Measurements from ENCODE around the gene MYL12A.
"Not testable (repeated sequence)": the region's sequence is repeated elsewhere in the genome, so short reads cannot be mapped to it uniquely, and the experiment has no call there.

The MYL12A gene

DNA sequence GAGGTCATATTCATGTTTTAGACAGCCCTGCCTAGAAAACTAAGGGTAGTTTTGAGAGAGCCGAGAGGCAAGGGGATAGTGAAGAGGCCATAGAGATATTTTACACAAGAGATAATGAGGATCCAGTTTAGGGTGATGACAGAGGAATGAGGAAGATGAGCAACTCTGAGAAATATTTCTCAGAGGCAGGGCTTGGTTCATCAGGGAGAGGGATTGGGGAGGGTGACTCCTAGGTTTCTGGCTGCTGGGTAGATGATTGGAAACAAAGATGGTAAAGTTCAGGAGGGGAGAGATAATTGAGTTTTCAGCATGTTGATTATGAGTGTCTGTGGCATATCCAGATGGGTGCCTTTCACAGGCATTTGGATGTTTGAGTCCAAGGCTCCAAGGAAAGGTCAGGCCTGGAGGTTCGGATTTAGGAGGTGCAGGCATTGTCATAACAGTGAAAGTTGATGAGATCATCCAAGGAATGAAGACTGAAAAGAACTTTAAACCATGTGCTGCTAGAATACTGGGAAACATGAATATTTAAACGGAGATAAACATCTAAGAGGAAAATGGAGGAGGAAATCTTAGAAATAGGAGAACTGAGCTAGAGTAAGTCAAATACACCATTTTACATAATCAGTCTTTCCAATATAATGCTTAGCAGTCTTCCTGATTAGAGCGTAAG, 21.8 kb downstream of the MYL12A start:
- peak; percentile 69 for DNase-seq (ENCODE audit: low read depth)
- no peak overlapping the region for H3K4me3 ChIP-seq (ENCODE audit: low read length)
- TF ChIP-seq, protein P1, sequence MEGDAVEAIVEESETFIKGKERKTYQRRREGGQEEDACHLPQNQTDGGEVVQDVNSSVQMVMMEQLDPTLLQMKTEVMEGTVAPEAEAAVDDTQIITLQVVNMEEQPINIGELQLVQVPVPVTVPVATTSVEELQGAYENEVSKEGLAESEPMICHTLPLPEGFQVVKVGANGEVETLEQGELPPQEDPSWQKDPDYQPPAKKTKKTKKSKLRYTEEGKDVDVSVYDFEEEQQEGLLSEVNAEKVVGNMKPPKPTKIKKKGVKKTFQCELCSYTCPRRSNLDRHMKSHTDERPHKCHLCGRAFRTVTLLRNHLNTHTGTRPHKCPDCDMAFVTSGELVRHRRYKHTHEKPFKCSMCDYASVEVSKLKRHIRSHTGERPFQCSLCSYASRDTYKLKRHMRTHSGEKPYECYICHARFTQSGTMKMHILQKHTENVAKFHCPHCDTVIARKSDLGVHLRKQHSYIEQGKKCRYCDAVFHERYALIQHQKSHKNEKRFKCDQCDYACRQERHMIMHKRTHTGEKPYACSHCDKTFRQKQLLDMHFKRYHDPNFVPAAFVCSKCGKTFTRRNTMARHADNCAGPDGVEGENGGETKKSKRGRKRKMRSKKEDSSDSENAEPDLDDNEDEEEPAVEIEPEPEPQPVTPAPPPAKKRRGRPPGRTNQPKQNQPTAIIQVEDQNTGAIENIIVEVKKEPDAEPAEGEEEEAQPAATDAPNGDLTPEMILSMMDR (IDR thresholded peaks at IDR 0.05; ENCODE audit: insufficient read depth, low read depth, low read length, missing control alignments), result no peak

DNA sequence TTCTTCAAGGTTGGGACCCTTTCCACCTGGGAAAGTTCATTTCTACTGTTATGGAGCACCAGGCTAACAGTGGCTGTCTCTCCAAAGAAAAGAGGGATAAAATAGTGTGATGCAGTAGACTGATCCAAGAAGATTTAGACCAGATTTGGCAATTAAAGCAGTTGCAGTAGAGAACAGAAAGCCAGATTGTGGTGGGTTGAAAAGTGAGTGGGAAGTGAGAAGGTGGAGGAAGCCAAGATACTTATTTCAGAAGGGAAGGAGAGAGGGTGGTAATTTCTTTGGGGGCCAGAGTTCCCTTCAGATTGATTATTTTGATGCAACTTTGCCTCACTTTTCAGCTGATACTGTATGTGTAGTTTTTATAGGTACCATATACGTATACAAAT, 22.3 kb downstream of the MYL12A start:
- no peak overlapping the region for H3K4me3 ChIP-seq (ENCODE audit: low read length)
- DNase-seq (ENCODE audit: low read depth), result no peak
- TF ChIP-seq, protein P1 (IDR thresholded peaks at IDR 0.05; ENCODE audit: insufficient read depth, low read depth, low read length, missing control alignments), result no peak

DNA sequence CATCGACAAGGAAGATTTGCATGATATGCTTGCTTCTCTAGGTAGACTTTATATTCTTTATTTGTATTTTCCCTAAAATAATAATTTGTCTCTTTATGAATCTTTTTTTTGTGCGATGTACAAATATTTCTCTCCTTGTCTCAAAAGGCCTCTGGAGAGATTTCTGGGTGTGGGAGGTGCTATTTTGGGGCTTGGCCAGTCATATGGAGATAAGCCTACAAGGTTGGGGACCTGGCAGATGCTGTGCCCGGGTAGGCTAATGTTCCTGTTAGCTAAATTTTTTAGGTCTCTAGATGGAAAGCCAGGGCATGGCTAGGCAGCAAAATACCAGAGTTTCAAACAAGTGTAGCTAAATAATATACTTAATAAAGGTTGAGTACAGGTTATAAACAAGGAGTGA, 25.4 kb downstream of the MYL12A start:
- TF ChIP-seq, protein P1 (IDR thresholded peaks at IDR 0.05; ENCODE audit: insufficient read depth, low read depth, low read length, missing control alignments), result no peak
- no peak overlapping the region for H3K4me3 ChIP-seq (ENCODE audit: low read length)
- DNase-seq (ENCODE audit: low read depth), result no peak

DNA sequence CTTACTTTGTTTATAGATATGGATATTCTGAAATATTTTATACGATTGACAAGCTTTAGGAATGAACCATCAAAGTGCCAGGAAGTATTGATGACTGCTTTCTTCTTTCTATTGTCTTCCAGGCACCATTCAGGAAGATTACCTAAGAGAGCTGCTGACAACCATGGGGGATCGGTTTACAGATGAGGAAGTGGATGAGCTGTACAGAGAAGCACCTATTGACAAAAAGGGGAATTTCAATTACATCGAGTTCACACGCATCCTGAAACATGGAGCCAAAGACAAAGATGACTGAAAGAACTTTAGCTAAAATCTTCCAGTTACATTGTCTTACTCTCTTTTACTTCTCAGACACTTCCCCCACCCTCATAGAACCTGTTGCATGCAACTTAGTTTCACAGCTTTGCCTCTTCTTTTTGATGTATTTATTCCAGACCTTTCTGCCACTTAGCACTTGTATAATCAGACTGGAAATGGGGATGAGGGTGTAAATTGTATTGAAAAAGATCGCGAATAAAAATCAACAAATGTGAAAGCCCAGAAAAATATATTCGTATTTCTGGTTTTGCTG, 30.1 kb downstream of the MYL12A start:
- not testable (repeated sequence) for H3K4me3 ChIP-seq (ENCODE audit: low read length)
- peak; percentile 42 for DNase-seq (ENCODE audit: low read depth)

DNA sequence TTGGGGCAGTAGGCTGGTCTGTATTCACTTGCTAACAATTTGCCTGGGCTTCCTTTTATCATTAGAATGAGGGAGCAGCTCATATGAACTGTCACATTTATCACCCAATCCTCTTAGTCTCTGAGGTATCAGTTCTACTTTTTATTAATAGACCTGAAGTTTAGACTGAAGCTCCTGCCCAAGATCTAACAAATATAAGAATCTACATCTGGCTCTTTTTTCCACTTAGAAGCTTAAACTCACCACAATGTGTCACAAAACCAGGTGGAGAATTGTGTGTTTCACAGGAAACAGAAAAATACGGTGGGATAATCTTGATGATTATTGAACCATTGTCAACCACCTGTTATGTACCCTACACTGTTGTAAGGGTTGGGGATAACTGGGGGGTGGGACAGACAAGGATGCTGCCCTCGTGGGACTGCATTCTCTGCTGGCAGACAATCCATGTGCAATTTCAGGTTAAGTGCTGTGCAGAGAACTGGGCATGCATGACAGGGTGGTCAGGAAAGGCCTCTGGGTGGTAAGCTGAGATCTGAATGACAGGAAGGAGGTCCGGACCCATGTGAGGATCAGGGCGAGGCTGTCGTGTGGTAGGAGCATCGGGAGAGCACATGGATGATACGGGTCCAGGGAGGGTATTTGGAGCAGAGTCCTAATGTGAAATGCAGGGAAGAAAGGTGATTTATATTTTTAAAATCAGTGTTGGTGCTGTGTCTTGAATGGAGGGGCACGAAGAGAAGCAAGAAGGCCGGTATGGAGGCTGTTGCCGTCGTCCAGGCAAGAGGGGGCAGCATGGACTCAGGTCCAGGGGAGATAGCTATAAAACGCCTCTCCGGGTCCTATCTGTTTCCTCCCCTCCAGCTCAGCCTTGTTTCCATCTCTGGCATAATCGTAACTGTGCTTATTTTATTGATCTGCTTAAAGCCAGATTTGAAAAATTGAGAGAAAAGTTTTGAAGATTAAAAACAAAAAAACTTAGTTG, 31.9 kb downstream of the MYL12A start:
- TF ChIP-seq, protein P1 (IDR thresholded peaks at IDR 0.05; ENCODE audit: insufficient read depth, low read depth, low read length, missing control alignments), result no peak
- DNase-seq (ENCODE audit: low read depth), result no peak
- H3K4me3 ChIP-seq (ENCODE audit: low read length), result no peak overlapping the region

DNA sequence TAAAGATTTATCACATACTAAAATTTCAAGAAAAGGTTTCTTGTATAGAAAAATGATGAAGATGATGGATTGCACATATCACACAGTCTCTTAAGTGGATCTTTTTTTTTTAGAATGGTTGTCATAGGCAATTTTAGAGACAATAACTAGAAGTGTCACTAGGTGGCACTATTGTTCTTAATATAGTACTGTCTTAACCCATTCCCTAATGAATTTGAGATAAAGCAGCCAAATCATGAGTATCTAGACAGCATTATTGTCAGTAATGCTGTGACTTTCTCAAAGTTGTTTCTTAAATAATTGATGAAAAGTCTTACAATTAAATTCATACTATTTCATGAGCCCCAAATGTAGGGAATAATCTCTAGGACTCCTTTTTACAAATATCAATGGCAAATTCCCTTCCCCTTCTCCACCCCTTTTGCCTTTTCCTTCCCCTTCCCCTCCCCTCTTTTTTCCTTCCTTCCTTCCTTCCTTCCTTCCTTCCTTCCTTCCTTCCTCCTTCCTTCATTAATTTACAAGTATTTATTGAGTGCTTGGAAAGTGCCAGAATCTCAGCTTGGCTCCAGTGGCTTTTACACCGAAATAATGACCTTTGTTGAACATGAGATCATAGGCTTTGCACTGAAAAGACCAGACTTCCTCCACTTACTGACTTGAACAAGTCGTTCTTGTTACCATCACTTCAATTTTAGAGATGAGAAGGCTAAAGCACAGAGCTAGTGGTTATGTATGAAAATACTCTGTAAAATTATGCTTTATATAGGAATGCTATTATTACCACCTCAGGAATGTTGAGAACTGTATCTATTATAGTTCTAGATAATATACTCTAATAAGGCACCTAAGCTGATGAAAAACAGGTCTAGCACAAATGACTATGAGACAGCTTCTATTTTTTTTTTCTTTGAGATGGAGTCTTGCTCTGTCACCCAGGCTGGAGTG, 34.1 kb downstream of the MYL12A start:
- TF ChIP-seq, protein P1 (IDR thresholded peaks at IDR 0.05; ENCODE audit: insufficient read depth, low read depth, low read length, missing control alignments), result peak; percentile 31
- DNase-seq (ENCODE audit: low read depth), result peak; percentile 75
- no peak overlapping the region for H3K4me3 ChIP-seq (ENCODE audit: low read length)
